ENCODE measurements around the gene VANGL2. TPM values are rescaled to one million over a fixed set of nuclear protein-coding genes. Genes with fewer than 3 reads are reported as not detected.
A peak's percentile ranks its signal among the peaks of the same experiment; 100 is the strongest.

VANGL2 gene
- total RNA-seq, 1 donor from 2014 or later = 17.7 TPM

- H3K4me3 Mint-ChIP-seq (ENCODE audit: unreplicated experiment) = no peak overlapping the region
- H3K36me3 Mint-ChIP-seq (ENCODE audit: unreplicated experiment) = peaks cover 33% of the 10 kb centered on the region
- H3K9me3 Mint-ChIP-seq (ENCODE audit: unreplicated experiment) = no peaks in the 10 kb centered on the region
- no peak for DNase-seq (ENCODE audit: extremely low spot score, unreplicated experiment)
- no peak overlapping the region for H3K27ac Mint-ChIP-seq (ENCODE audit: unreplicated experiment)
- no peak for TF ChIP-seq CTCF (IDR thresholded peaks at IDR 0.05)
- no peaks in the 10 kb centered on the region for H3K27me3 Mint-ChIP-seq (ENCODE audit: unreplicated experiment)
- H3K4me1 Mint-ChIP-seq (ENCODE audit: unreplicated experiment) = no peaks in the 10 kb centered on the region
These were observed 20.8 kb downstream of the VANGL2 start for GRCh38 chr1:160420881-160421842.

- peaks cover 36% of the 10 kb centered on the region for H3K36me3 Mint-ChIP-seq (ENCODE audit: unreplicated experiment)
- H3K4me3 Mint-ChIP-seq (ENCODE audit: unreplicated experiment) = no peak overlapping the region
- TF ChIP-seq CTCF (IDR thresholded peaks at IDR 0.05) = no peak
- H3K4me1 Mint-ChIP-seq (ENCODE audit: unreplicated experiment) = no peaks in the 10 kb centered on the region
- no peaks in the 10 kb centered on the region for H3K27me3 Mint-ChIP-seq (ENCODE audit: unreplicated experiment)
- DNase-seq (ENCODE audit: extremely low spot score, unreplicated experiment) = no peak
- H3K9me3 Mint-ChIP-seq (ENCODE audit: unreplicated experiment) = no peaks in the 10 kb centered on the region
- H3K27ac Mint-ChIP-seq (ENCODE audit: unreplicated experiment) = no peak overlapping the region
These were observed 21.5 kb downstream of the VANGL2 start for GRCh38 chr1:160421881-160422280.

GRCh38 chr1:160423966-160424365 lies 23.6 kb downstream of the VANGL2 start:
- Mint-ChIP-seq H3K27ac (ENCODE audit: unreplicated experiment) (no peak overlapping the region), H3K4me3 (ENCODE audit: unreplicated experiment) (no peak overlapping the region), H3K36me3 (ENCODE audit: unreplicated experiment) (peaks cover 37% of the 10 kb centered on the region), H3K9me3 (ENCODE audit: unreplicated experiment) (no peaks in the 10 kb centered on the region), H3K4me1 (ENCODE audit: unreplicated experiment) (peaks cover 15% of the 10 kb centered on the region), H3K27me3 (ENCODE audit: unreplicated experiment) (no peaks in the 10 kb centered on the region)
- TF ChIP-seq CTCF (IDR thresholded peaks at IDR 0.05) = no peak
- no peak for DNase-seq (ENCODE audit: extremely low spot score, unreplicated experiment)

- Mint-ChIP-seq H3K27me3 (ENCODE audit: unreplicated experiment) (no peaks in the 10 kb centered on the region), H3K36me3 (ENCODE audit: unreplicated experiment) (peaks cover 30% of the 10 kb centered on the region), H3K27ac (ENCODE audit: unreplicated experiment) (no peak overlapping the region), H3K4me3 (ENCODE audit: unreplicated experiment) (no peak overlapping the region), H3K9me3 (ENCODE audit: unreplicated experiment) (no peaks in the 10 kb centered on the region), H3K4me1 (ENCODE audit: unreplicated experiment) (peaks cover 15% of the 10 kb centered on the region)
- no peak for DNase-seq (ENCODE audit: extremely low spot score, unreplicated experiment)
- no peak for TF ChIP-seq CTCF (IDR thresholded peaks at IDR 0.05)
These were observed 25.5 kb downstream of the VANGL2 start for GRCh38 chr1:160425847-160426246.

GRCh38 chr1:160427625-160428024 lies 27.3 kb downstream of the VANGL2 start:
- no peak for DNase-seq (ENCODE audit: extremely low spot score, unreplicated experiment)
- H3K27me3 Mint-ChIP-seq (ENCODE audit: unreplicated experiment) = no peaks in the 10 kb centered on the region
- peaks cover 23% of the 10 kb centered on the region for H3K36me3 Mint-ChIP-seq (ENCODE audit: unreplicated experiment)
- TF ChIP-seq CTCF (IDR thresholded peaks at IDR 0.05) = no peak
- no peak overlapping the region for H3K4me3 Mint-ChIP-seq (ENCODE audit: unreplicated experiment)
- no peaks in the 10 kb centered on the region for H3K9me3 Mint-ChIP-seq (ENCODE audit: unreplicated experiment)
- peaks cover 15% of the 10 kb centered on the region for H3K4me1 Mint-ChIP-seq (ENCODE audit: unreplicated experiment)
- peak overlapping the region; percentile 23 for H3K27ac Mint-ChIP-seq (ENCODE audit: unreplicated experiment)

Measured in osteocyte (in vitro differentiated cells).